ENCODE data around the gene PNPLA5.

Gene PNPLA5

GRCh38 chr22:43925433-43926348, 33.9 kb upstream of the PNPLA5 start:
- TF ChIP-seq, protein P1, sequence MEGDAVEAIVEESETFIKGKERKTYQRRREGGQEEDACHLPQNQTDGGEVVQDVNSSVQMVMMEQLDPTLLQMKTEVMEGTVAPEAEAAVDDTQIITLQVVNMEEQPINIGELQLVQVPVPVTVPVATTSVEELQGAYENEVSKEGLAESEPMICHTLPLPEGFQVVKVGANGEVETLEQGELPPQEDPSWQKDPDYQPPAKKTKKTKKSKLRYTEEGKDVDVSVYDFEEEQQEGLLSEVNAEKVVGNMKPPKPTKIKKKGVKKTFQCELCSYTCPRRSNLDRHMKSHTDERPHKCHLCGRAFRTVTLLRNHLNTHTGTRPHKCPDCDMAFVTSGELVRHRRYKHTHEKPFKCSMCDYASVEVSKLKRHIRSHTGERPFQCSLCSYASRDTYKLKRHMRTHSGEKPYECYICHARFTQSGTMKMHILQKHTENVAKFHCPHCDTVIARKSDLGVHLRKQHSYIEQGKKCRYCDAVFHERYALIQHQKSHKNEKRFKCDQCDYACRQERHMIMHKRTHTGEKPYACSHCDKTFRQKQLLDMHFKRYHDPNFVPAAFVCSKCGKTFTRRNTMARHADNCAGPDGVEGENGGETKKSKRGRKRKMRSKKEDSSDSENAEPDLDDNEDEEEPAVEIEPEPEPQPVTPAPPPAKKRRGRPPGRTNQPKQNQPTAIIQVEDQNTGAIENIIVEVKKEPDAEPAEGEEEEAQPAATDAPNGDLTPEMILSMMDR (IDR thresholded peaks at IDR 0.05; ENCODE audit: control insufficient read depth, insufficient read depth, low read depth, low read length, missing control alignments): no peak
- DNase-seq (ENCODE audit: low read depth): no peak
- no peak overlapping the region for H3K4me3 ChIP-seq (ENCODE audit: control insufficient read depth, low read depth, low read length)

DNA sequence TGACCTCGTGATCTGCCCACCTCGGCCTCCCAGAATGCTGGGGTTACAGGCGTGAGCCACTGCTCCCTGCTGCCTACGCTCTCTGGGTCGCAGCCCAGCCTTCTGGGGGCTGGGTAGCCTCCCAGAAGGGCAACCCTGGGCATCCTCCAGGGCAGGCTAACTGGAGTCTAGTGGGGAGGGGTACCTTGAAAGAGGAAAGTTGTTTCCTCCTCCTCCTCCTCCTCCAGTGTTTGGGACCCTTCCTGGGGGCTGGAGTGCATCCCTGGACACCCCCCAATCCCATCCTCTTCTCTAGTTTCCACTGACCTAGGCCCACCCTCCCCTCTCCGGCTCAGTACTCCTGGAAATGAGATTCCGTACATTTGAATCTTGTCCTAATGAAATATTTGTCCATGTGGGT, 33.1 kb upstream of the PNPLA5 start:
- TF ChIP-seq, protein P1 (IDR thresholded peaks at IDR 0.05; ENCODE audit: control insufficient read depth, insufficient read depth, low read depth, low read length, missing control alignments): no peak
- DNase-seq (ENCODE audit: low read depth): no peak
- H3K4me3 ChIP-seq (ENCODE audit: control insufficient read depth, low read depth, low read length): no peak overlapping the region

- DNase-seq (ENCODE audit: low read depth): no peak
Observed at GRCh38 chr22:43923631-43924464, 32.0 kb upstream of the PNPLA5 start, which contains the start of gene PNPLA3. Gene PNPLA3 (plus strand): TSS chr22:43923805. CDS start chr22:43923912, 107 bp downstream.

DNA sequence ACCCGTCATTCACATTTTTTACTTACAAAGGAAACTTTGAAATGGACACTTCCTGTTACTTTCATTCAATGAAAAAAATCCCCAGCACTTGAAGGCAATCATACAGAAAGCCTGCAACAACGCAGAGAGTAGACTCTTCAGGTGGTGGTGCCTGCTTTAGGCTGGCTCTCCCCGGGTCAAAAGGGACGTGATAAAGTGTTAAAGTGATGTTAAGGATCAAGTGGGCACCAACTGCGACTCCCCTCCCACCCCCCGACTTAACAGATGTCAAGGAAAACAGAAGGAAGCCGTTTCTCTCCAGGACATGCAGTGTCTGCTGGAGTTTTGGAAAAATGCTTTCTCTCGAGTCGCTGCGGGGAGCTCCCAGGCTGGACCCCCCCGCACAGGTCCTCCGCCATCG, 31.4 kb upstream of the PNPLA5 start:
- peak overlapping the region; percentile 46 for H3K4me3 ChIP-seq (ENCODE audit: control insufficient read depth, low read depth, low read length)
- TF ChIP-seq, protein P1 (IDR thresholded peaks at IDR 0.05; ENCODE audit: control insufficient read depth, insufficient read depth, low read depth, low read length, missing control alignments): no peak
- no peak for DNase-seq (ENCODE audit: low read depth)

More at GRCh38 chr22:43923631-43924464, 32.0 kb upstream of the PNPLA5 start, which contains the start of gene PNPLA3:
- peak within 1 kb of the TSS; percentile 46 for H3K4me3 ChIP-seq (ENCODE audit: control insufficient read depth, low read depth, low read length)
- TF ChIP-seq, protein P1 (IDR thresholded peaks at IDR 0.05; ENCODE audit: control insufficient read depth, insufficient read depth, low read depth, low read length, missing control alignments): peak; percentile 30

GRCh38 chr22:43922123-43922522, 30.3 kb upstream of the PNPLA5 start:
- TF ChIP-seq, protein P1 (IDR thresholded peaks at IDR 0.05; ENCODE audit: control insufficient read depth, insufficient read depth, low read depth, low read length, missing control alignments): no peak
- no peak for DNase-seq (ENCODE audit: low read depth)

DNA sequence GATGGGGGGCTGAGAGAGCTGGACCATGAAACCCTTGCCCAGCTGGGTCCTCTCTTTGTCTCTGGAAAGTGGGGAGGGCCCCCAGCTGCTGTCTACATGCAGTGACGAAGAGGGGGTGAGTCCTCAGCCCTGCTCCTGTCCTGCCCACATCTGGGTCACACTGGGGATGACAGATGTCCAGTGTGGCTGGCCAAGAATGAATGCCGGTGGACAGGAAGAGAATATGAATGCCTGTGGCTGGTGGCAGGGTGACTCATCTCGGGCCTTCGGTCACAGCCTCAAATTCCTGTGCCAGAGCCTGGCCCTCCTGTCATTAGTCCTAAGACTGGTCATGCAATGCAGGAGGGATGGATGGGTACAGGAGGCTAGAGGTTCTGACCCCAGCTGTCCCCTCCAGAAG, 29.6 kb upstream of the PNPLA5 start:
- TF ChIP-seq, protein P1 (IDR thresholded peaks at IDR 0.05; ENCODE audit: control insufficient read depth, insufficient read depth, low read depth, low read length, missing control alignments): no peak
- H3K4me3 ChIP-seq (ENCODE audit: control insufficient read depth, low read depth, low read length): no peak overlapping the region
- DNase-seq (ENCODE audit: low read depth): no peak

More at GRCh38 chr22:43922123-43922522, 30.3 kb upstream of the PNPLA5 start:
- H3K4me3 ChIP-seq (ENCODE audit: control insufficient read depth, low read depth, low read length): no peak overlapping the region

All from AG09309 (cell line).